NCI-H187 treated with DMSO at 0.1 percent for 48 hours (cell line): ENCODE data around the gene NUDT1.

Experiments
- DNase-seq: peaks from one replicate; lab custom pipeline; 2025; lab: John Stamatoyannopoulos, UW

The NUDT1 gene

GRCh38 chr7:2299870-2300512, 58.0 kb downstream of the NUDT1 start:
- DNase-seq = no peak
